ENCODE results near the gene MTA1.

The MTA1 gene

DNA sequence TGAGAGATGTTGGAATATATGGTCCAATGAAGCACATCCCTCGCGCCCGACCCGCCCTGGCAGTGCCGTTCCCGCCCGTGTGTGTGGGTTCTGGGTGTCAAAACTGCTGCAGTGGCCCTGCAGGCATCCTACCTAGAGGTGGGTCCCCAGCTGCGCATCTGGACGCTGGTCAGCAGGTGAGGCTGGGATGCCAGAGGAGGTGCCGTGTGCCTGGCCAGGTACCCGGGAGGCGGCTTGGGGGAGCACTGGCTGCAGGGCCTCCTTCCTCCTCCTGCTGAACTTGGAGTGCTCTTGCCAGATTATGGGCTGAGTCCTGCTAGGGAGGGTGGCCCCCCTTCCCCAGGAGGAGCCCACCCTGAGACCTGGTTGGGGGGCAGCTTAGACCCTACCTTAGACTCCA lies 5.2 kb downstream of the MTA1 start:
- no peak for DNase-seq (ENCODE audit: low read depth in 2 of 2)

DNA sequence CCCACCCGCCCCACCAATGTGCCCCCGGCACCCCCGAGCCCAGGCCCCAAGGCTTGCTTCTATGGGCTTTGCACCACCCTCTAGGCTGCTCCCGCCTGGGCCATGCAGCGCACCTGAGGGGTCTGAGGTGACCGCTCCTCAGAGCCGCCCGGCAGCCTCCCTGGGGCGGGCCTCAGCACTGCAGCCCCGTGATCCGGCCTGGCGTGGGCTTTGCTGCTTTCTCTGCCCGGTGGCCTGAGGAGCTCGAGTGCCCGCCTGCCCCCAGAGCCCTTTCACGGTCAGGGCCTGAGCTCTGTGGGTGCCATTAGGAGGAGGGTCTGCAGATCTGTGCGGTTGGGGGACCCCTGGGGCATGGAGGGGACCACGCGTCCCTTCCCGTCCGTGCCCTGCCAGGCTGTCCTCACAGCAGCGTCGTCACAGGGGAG lies 6.2 kb downstream of the MTA1 start:
- DNase-seq (ENCODE audit: low read depth in 2 of 2): no peak

DNA sequence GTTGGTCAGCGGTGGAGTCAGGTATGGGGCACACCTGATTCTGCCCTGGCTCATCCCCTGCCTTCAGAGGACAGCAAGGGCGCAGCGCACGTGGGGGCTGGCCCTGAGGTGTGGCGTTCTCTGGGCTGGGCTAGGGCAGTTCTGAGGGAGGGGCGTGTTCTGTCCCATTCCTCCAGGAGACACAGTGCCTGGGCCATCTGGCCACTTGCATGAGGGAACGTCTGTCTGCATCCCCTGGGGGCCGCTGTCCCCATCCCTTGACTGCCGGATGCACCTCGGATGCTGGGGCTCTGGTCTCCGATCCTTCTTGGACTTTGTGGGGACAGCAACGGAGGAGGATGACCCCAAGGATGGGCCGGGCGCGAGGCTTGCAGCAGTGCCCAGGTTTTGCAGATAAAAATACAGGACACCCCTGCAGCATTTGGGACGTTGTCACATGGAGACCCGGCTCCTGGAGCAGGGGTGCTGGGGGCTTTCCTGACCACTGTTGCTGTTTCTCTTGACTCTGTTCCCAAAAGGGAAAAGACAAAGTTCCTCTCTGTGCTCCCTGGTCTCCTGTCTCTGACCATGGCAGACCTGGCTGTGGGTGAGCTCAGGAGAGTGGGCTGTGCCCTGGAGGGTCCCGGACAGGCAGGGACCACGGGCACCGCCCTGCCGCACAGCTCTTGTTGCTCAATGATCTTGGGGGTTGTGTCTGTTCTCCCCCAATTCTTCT lies 6.9 kb downstream of the MTA1 start:
- no peak for DNase-seq (ENCODE audit: low read depth in 2 of 2)

DNA sequence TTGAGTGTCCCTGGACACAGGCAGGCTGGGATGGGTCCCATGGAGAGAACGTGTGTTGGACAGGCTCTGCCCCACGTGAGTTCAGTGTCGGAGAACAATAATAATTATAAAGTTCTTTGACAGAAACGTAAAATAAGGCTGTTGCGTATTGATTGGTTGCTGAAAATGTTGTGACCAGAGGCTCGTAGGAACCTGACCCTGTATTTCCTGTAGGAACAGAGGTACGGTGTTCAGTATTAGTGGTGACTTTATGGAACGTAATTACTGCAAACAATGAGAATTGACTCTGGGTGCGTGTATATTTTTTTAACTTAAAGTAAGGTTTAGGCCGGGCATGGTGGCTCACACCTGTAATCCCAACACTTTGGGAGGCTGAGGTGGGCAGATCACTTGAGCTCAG lies 7.8 kb downstream of the MTA1 start:
- DNase-seq (ENCODE audit: low read depth in 2 of 2): no peak

DNA sequence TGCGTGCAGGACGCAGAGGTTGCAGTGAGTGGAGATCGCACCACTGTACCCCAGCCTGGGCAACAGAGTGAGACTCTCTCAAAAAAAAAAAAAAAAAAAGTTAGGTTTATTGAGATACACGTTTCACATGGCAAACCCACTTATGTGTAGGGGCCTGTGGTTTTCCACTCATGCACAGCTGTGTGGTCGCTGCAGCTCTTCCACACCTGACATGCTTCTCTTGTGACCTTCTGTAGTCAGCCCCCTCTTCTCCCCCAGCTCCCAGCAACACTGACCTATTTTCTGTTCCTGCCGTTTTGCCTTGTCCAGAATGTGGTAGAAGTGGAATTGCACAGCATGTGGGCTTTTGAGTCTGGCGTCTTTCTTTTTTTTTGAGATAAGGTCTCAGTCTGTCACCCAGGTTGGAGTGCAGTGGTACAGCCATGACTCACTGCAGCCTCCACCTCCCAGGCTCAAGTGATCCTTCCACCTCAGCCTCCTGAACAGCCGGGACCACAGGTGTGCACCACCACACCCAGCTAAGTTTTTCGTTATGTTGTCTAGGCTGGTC lies 8.4 kb downstream of the MTA1 start:
- no peak for DNase-seq (ENCODE audit: low read depth in 2 of 2)

DNA sequence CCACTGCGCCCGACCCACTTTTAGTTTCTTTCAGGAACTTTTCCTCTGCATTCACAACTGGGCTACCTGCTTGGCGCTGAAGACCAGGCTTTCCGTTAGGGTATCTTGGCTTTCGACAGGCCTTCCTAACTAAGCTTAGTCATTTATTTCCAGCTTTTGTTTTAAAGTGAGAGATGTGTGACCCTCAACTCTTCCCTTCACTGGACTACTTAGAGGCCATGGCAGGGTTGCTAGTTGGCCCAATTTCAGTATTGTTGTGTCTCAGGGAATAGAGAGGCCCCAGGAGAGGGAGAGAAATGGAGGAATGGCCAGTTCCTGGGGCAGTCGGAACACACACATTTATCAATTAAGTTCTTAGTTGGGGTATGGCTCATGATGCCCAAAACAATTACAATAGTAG lies 10.4 kb downstream of the MTA1 start:
- no peak for DNase-seq (ENCODE audit: low read depth in 2 of 2)

DNA sequence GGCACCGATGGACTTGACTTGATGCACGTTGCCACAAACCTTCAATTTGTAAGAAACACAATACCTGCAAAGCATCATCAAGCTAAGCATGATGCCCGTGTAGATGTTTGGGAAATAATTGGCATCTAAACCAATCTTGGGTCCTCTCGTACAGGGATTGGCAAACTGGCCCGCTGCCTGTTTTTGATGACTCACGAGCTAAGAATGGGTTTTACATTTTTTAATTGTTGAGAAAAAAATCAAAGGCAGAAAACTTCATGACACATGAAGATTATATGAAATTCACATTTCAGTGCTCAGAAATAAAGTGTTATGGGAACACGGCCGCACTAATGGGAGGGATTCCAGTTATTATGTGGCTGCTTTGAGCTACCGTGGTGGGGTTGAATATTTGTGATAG lies 10.9 kb downstream of the MTA1 start:
- DNase-seq (ENCODE audit: low read depth in 2 of 2): no peak

DNA sequence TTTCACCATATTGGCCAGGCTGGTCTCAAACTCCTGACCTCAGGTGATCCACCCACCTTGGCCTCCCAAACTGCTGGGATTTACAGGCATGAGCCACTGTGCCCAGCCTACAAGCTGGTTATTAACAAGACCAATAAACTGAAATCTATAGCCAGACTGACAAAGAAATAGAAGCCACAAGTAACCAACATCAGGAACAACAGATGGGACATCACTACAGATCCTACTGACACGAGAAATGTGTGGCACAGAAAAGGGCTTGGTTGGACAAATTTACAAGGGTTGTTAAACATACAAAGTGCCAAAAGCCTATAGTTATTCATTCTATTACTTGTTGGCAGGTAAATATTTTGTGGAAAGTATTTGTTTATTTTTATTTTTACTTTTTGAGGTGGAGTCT lies 11.6 kb downstream of the MTA1 start:
- DNase-seq (ENCODE audit: low read depth in 2 of 2): no peak

DNA sequence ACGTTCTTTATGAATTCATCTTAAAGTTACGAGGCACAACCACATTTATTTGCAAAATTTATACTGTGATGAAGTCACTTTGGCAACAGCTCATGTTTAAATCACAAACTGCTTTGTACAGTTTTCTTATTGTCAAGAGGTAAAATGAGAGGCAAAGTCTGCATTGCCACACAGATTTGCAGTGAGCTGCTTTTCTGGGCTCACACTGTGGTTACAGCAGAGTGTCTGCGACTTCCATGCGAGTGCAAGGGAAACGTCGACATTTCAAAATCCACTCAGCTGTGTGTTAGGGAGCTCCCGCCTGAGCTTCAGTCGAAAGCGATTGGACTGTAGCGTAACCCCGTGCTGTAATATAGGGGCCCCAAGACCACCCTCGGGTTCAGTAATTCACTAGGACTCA lies 13.0 kb downstream of the MTA1 start:
- DNase-seq (ENCODE audit: low read depth in 2 of 2): no peak

DNA sequence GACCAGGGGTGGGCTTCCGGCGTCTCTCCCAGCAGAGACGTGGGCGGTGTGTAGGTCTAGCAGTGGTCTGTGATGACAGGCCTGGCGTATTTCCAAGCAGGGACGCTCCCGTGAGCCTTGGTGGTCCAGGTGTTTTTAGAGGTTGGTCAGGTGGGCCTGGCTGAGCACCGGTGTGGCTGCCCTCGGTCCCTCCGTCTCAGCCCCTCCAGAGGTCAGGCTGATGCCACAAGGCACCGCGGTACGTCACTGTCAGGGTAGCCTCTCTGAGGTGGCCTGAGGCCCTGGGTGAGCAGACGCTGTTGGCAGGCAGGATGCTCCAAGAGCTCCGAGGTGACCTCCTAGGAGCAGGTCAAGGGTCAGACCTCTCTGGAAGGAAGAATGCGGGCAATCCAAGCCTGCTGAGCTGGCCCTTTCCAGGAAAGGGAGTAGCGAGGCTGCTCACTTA lies 13.6 kb downstream of the MTA1 start:
- DNase-seq (ENCODE audit: low read depth in 2 of 2): no peak

DNA sequence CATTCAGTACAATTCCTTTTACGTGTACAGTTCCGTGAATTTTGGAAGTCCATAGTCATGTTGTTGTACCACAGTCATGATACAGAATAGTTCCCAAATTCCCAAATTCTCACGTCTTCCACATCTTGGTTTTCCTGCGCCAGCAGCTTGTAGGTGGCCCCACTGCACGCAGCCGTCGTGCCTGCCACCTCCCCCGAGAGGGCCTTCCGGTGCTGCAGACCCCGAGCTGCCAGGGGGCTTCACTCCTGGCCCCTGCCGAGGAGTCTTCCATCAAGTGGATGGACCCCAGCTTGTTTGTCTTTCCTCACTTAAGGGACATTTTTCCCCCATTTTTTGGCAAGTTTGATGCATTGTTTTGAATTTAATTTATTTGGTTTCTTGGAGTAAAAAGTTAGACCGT lies 16.8 kb downstream of the MTA1 start:
- no peak for DNase-seq (ENCODE audit: low read depth in 2 of 2)

DNA sequence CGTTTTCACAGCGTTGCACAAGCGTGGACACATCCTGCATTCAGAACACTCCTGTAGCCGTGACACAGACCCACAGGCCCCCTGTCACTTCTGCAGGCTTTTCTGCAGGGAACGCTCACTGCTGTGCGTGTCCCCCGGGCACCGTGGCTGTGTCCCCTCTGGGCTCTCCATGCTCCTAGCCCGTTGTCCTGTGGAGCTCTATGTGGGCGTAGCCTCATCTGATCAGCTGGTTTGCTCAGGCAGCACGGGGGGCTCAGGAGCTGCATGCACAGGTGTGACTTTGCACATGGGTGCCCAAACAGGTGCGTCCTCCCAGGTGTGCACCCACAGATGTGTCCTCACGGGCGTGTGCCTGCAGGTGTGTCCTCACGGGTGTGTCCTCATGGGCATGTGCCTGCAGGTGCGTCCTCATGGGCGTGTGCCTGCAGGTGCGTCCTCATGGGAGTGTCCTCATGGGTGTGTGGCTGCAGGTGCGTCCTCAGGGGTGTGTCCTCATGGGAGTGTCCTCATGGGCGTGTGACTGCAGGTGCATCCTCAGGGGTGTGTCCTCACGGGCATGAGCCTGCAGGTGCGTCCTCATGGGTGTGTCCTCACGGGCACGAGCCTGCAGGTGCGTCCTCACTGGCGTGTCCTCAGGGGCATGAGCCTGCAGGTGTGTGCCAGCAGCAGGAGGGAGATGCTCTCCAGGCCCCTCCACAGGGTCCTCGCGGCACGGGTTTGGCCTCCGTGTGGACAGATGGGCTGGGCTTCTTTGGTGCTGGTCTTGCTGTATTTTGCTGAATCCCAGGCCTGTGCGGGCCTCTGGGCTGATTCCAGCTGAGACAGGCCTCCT lies 17.5 kb downstream of the MTA1 start:
- DNase-seq (ENCODE audit: low read depth in 2 of 2): no peak

DNA sequence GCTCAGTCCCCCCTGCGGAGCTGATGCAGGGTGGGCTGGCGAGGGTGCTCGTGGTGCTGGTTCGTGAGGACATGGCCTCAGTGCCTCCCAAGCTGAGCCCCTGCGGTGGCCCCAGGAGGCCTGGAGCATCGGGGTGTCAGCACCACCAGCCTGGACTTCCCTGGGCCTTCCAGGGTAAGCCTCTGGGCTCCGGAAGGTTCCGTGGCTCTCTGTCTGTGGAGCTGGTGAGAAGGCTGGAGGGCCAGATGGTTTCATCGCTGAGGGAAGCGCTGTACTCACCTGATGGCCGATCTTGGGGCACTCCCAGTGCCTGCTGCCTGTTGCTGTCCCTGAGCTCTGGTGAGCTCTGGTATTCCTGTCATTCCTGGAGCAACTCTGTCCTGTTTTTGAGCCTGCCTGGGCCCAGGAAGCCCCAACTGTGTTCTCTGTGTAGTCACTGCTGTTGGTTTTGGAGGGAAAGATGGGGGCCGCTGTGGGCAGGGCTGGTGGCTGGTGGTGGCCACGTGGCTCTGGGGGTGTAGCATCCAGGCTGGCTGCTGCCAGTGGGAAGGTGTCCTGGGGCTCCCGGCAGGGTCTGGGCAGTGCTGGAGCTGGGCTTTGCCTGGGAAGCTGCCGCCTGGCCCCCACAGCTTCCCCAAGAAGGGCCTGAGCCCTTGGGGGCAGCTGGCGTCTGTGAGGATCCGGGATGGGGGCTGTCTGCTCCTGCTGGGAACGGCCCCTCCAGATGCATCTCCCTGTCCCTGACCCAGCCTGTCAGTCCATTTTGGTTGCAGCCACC lies 18.3 kb downstream of the MTA1 start:
- no peak for DNase-seq (ENCODE audit: low read depth in 2 of 2)

DNA sequence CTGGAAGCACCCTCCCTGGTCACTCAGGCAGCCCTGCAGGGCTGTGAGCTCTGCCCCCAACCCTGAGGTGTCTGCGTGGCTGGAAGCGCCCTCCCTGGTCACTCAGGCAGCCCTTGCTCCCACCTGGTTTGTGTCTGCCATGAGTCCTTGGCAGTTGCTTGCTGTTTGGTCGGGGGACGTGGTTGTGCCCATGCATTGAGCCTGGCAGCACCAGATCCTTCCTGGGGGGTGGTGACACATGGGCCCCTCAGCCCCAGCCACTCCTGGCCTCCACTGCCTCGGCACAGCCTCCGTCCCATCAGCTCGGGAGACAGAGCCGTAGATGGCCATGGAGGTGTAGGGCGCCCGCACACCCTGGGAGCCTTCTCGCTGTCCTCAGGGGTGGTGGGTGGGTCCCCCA lies 19.6 kb downstream of the MTA1 start:
- no peak for DNase-seq (ENCODE audit: low read depth in 2 of 2)

DNA sequence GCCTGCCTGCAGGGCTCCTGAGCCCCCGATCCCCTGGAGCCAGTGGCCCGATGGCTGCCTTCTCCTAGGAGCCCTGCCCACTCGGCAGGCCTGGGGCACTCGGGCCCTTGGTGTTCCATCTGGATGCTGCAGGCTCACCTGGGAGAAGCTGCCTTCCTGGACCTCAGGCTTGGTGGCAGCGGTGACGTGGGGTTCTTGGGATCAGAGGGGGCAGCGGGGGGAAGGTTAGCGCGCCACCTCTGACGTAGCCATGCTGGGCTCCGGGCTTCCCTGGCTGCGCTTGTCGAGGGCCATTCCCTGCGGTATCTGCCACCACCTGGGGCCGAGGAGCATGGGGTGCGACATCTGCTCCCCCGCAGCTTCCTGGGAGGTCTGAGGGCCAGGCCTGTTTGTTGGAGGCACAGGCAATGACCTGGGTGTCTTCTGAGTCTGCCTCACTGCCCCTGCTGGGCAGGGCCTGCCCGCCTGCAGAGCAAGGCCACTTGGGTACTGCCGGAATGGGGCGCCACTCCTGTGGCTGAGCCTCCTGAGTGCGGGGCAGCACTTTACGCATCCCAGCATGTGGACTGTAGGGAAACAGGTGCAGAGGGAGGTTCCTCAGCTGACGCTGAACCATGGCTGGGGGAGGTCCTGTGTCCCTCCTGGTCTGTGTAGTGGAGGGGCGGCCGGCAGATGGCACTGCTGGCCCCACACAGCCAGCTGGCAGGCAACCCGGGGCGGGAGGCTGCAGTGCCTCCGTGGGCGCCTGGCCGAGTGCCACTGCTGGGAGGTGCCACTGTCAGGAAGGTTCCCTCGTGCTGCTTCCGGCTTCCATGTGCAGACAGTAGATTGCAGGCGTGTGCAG lies 20.3 kb downstream of the MTA1 start:
- DNase-seq (ENCODE audit: low read depth in 2 of 2): no peak

DNA sequence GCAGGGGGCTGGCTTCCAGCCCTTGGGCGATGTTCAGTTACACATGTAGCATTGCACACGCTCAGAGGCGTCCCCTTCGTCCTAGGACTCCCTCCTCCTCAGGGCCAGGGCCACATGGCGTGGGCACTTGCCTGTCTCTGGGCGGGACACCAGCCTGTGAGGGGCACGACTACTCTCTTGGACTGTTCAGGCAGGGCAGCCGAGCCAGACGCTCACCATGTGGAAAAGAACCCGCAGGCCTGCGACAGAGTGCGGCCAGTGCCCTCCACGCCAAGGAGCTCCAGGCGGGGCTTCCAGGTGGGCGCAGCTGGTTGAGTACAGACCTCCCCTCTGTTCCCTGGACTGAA lies 20.9 kb downstream of the MTA1 start:
- DNase-seq (ENCODE audit: low read depth in 2 of 2): no peak

DNA sequence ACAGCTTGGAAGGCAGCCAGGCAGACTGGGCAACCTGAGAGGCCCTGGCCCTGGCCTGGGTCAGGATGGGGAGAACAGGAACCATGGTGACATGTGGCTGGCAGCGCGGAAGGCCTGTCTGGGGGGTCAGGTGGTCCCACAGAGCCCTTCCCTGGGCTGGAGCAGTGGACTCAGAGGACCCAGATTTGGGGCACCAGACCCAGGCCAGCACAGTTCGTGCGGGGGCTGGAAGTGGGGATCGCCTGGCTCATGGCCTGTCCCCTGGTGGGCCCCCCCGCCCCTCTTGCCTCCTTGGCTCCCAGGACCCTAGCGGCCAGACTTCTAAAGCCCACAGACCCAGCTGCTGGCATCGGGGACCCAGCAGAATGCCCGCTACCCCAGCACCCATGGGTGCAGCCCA lies 21.4 kb downstream of the MTA1 start:
- DNase-seq (ENCODE audit: low read depth in 2 of 2): no peak

DNA sequence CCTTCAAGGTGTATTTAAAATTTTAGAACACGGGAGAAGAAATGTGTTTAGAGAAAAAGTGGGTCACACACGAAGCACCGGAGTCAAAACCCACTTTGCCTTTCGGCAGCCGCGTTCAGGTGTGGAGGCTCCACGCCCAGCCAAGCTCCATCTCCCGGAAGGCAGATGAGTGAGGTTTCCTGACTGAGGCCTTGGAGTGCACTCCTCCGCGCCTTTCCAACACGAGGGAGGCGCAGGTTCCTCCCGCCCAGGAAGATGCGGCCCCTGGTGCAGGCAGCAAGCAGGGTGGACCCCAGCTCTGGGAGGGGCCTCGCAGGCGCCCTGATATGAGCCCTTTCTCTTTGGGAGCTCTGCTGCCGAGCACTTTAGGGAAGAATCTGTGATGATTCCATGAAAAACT lies 22.5 kb downstream of the MTA1 start:
- no peak for DNase-seq (ENCODE audit: low read depth in 2 of 2)

DNA sequence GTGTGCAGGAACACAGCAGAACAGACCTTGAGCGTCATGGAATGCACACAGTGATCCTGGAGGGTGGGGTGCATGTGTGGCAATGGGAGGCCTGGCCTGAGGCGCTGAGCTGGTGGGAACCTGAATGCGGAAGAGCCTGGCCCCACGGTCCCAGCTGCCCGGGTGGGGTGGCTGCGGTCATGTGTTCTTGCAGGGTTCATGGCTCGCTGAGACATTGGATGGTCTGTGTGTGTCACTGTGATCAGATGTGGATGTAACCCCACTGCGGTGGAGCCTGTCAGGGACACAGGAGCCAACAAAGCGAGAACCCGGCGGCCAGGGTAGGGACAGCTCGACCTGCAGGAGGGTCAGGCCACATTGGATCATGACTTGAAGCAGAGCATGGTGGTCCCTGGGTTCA lies 23.2 kb downstream of the MTA1 start:
- DNase-seq (ENCODE audit: low read depth in 2 of 2): no peak

DNA sequence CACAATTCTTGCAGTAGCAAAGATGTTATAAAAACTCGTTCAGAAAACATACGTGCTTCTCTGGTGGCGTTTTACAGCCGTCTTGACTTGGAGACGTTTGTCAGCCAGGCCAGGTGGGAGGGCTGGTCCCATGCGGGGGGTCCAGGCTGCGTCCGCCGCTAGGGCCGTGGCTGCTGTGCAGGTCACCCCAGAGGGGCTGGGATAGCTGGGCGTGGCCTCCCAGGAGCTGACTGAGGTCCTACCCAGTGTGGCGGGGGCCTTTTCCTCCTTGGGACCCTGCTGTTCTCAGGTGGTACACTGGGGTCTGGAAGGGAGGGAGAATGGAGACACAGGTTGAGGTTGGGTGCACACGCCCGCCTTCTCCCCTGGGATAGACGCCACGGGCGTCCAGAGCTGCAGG lies 25.2 kb downstream of the MTA1 start:
- DNase-seq (ENCODE audit: low read depth in 2 of 2): no peak

DNA sequence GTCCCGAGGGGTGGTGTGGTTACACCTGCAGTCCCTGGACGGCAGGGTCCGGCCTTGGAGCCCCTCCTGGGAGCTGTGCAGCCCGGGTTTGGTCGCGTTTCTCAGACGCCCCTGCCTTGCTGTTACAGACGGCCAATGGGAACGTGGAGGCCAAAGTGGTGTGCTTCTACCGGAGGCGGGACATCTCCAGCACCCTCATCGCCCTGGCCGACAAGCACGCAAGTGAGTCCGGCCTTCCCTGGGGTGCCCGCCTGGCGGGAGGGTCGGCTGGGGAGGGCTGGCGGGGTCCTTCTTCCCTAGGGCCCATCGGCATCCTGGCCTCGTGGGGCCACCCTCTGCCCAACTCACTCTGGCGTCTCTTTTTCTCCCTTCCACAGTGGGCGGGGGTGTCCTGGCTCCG lies 25.7 kb downstream of the MTA1 start:
- no peak for DNase-seq (ENCODE audit: low read depth in 2 of 2)
